NCI-H1436 treated with DMSO at 0.1 percent for 48 hours (cell line): ENCODE results near the gene TTC17.
"Not testable (repeated sequence)": the region's sequence is repeated elsewhere in the genome, so short reads cannot be mapped to it uniquely, and the experiment has no call there.

Experiments
- DNase-seq: peaks from one replicate; lab custom pipeline; 2025; lab: John Stamatoyannopoulos, UW

Gene TTC17

DNA sequence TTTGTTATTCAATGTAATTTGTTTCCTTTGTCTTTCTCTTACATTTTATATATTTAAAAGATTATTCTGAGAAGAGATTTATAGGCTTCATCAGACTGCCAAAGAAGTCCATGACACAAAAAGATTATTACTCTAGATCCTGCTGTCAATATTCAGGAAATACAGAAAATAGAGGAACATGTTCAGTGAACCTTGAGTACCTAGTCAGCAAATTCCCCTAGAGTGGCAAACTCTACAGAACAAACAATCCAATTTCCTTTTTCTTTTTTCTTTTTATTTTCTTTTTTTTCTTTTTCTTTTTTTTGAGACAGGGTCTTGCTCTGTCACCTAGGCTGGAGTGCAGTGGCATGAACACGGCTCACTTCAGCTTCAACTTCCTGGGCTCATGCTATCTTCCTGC lies 23.9 kb downstream of the TTC17 start:
- no peak for DNase-seq

DNA sequence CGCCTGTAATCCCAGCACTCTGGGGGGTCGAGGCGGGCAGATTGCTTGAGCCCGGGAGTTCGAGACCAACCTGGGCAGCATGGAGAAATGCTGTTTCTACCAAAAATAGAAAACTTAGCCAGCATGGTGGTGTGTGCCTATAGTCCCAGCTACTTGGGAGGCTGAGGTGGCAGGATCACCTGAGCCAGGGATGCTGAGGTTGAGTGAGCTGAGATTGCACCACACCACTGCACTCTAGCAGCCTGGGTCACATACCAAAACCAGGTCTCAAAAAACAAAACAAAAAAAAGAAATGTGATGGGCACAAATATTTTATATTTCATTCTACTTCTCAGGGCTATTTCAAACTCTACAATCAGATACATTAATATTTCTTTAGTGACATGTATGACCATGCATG lies 25.7 kb downstream of the TTC17 start:
- no peak for DNase-seq

DNA sequence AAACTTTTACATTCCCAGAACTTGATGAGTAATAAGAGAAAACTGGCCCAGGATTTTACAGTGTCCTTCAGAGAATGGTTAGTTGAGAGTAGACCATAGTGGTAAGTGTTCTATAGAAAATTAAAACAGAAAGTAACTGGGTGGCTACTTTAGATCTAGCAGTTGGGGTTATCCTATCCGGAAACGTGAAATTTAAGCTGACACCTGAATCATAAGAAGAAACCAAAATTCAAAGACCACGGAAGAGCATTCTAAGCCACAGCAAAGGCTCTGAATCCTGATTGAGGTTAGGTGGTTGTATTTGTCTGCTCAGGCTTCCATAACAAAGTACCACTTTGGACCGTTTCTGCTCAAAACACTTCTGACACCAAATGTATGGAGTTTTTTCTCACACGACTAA lies 34.0 kb downstream of the TTC17 start:
- DNase-seq, result no peak

- DNase-seq, result no peak
Observed at GRCh38 chr11:43393765-43394355, 35.1 kb downstream of the TTC17 start.

DNA sequence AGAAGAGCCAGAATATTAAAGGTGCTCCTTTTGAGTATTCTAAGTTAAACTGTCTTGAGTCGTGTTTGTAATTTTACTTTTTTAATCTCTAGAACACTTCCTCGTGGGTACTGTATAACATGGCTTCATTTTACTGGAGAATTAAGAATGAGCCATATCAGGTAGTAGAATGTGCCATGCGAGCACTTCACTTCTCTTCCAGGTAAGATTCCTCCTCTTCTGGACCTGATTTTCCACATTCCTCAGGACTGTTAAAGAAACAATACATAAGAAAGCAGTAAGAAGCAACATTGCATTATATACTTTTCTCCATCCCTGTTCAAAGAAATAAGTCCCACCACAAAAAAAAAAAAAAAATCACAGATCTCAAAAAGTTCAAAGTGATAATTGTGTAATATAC lies 37.9 kb downstream of the TTC17 start:
- no peak for DNase-seq

DNA sequence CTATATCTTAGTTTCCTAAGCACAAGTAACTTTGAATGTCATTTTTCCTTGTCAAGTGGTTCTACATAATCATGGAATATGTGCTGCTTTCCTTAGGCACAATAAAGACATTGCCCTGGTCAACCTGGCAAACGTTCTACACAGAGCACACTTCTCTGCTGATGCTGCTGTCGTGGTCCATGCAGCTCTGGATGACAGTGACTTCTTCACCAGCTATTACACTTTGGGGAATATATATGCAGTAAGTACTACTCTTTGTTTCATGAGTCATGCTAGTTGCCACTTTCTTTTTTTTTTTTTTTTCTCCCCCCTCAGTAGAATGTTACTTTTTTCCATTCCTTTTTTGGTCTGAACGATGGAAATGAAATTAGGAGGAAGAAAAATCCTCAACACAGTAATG lies 38.5 kb downstream of the TTC17 start:
- DNase-seq, result no peak

DNA sequence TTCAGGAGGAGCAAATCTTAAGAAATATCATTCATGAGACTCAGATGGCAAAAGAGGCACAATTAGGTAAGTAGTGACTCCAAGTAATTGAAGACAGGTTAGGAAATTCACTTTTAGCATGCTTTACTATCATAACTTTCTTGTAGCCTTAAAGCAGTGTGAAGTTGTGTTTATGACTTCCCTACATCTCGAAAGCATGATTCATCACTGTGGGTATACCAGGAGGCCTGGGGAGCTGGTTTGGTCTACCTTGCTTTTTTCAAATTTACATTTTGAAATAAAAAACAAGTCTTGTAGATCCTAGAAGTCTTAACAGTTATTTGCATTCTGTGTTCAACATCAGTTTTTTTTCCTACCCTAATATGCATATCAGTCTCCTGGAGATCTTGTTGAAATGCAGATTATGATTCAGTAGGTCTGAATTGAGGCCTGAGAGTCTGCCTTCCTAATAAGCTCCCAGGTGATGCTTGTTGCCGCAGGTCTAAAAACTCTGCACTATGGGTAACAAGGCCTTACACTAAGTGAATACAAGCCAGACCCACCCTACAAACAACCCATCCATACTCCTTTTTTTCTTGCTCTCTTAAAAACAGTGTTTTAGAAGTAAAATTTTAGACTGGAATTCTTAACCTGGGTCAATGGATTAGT lies 41.4 kb downstream of the TTC17 start:
- no peak for DNase-seq

- DNase-seq, result no peak
Observed at GRCh38 chr11:43401252-43401651, 42.5 kb downstream of the TTC17 start.

GRCh38 chr11:43401811-43402210 lies 43.1 kb downstream of the TTC17 start:
- not testable (repeated sequence) for DNase-seq

- no peak for DNase-seq
Observed at GRCh38 chr11:43403357-43404231, 44.9 kb downstream of the TTC17 start.

DNA sequence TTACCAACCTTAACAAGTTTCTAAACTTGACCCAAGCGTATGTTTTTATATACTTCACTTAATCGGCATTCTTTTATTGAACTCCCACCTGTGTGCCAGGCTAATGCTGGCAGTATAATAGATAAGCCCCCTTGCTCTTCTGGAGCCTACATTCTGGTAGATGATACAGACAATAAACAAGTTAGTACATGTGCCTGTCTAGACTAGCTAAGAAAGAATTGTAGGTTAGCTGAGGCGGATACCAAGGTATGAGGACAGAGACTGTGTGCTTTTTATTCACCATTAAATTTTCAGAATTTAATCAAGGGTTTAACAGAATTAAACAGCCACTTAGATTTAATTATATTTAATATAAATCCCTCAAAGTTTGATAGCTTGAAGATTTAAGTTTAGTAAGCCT lies 45.7 kb downstream of the TTC17 start:
- DNase-seq, result no peak

GRCh38 chr11:43404836-43405479 lies 46.2 kb downstream of the TTC17 start:
- DNase-seq, result no peak

DNA sequence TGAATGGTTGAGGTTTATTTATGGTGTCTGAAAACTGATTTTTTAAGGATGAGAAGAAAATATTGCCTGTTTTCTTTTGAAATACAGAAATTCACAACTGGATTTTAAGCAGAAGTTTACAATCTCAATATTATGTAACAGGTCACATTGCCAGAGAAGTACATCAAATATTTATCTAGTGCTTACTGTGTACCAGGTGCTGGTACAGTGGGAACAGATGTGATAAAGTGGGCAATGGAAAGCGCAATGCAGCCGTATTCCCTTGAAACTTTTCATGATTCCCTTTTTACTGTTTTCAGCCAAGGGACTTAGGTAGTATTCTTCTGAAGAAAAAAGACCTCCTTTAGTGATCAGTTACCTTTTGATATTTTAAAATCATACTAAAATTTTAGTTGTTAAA lies 49.6 kb downstream of the TTC17 start:
- DNase-seq, result no peak

DNA sequence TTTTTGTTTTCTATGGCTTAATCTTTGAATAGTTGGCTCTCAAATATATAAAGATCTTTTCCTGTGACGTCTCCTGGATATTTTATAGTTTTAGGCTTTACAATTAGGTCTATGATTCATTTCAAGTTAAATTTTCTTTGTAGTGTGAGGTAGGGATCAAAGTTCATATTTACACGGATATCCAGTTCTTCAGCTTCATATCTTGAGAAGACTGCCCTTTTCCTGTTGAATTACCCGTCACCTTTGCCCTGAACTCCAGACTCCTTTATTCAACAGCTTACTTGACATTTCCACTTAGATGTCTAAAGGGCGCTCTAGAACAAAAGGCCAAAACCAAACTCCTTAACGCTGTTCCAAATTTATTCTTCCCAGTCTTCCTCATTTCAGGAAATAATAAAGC lies 51.7 kb downstream of the TTC17 start:
- no peak for DNase-seq

GRCh38 chr11:43418197-43418596 lies 59.5 kb downstream of the TTC17 start:
- no peak for DNase-seq

DNA sequence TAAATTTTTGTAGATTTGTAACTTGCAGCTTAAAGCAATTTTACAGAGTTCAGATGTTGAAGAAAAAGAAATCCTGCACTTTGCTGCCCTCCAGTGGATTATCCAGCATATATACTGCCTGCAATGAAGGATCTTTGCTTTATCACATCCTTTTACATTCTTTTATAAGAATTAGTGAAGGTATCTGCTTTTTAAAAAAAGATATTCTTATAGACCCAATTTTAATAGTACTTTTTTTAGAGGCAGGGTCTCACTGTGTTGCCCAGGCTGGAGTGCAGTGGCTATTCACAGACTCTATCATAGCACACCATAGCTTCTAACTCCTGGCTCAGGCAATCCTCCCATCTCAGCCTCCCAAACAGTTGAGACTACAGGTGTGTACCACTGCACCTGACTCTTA lies 60.7 kb downstream of the TTC17 start:
- DNase-seq, result no peak

GRCh38 chr11:43427971-43428370 lies 69.3 kb downstream of the TTC17 start:
- DNase-seq, result no peak

DNA sequence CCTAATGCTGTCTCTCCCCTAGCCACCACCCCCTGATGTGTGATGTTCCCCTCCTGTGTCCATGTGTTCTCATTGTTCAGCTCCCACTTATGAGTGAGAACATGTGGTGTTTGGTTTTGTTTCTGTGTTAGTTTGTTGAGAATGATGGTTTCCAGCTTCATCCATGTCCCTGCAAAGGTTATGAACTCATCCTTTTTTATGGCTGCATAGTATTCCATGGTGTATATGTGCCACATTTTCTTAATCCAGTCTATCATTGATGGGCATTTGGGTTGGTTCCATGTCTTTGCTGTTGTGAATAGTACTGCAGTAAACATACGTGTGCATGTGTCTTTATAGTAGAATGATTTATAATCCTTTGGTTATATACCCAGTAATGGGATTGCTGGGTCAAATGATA lies 72.2 kb downstream of the TTC17 start:
- not testable (repeated sequence) for DNase-seq

GRCh38 chr11:43434893-43435292 lies 76.2 kb downstream of the TTC17 start:
- no peak for DNase-seq

DNA sequence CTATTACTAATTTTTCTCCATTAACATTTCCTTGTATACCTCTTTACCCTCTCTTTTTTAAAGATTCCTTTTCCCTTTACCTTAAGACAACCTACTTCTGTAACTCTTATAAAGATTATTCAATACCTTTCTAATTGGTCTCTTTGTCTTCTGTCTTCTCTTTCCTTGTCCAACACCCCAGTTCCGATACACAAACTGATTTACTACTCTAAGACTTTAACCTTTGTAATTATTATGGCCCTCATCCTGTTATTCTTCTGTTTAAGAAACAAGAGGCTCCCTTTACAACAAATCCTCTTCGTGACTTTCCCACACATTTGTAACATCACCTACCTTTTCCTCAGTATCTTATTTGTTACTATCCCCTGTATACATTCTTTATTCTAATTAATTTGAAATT lies 81.8 kb downstream of the TTC17 start:
- DNase-seq, result no peak

- no peak for DNase-seq
Observed at GRCh38 chr11:43443811-43444210, 85.1 kb downstream of the TTC17 start.

DNA sequence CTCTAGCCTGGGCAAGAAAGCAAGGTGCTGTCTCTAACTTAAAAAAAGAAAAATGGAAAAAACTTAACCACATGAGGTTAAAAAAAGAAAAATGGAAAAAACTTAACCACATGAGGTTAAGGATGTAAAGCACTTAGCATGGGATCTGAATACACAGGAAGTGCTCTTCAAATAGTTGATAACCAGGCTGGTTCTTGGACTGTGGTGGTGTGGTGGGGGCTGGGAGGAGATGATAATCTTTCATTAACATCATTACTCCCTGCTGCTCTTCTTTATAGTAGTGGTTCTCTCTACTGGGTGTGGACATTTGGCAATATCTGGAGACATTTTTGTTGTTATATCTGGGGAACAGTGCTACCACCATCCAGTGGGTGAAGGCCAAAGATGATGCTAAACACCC lies 88.4 kb downstream of the TTC17 start:
- no peak for DNase-seq

DNA sequence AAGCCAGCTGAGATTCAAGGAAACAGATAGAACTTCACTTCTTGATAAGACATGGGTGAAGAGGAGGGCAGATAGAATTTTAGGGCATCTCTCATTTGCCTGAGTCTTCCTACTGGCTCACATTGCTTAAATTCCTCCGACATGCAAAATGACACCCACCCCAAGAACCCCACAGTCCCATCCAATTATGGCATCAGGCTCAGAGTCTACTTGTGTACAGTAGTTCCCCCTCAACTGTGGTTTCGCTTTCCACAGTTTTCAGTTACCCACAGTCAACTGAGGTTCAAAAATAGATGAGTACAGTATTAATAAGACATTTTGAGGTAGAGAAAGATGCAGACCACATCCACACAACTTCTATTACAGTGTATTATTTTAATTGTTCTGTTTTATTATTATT lies 99.8 kb downstream of the TTC17 start:
- DNase-seq, result no peak
